Measurements from ENCODE around the gene LRRC7.
A peak's percentile ranks its signal among the peaks of the same experiment; 100 is the strongest.

LRRC7 gene

DNA sequence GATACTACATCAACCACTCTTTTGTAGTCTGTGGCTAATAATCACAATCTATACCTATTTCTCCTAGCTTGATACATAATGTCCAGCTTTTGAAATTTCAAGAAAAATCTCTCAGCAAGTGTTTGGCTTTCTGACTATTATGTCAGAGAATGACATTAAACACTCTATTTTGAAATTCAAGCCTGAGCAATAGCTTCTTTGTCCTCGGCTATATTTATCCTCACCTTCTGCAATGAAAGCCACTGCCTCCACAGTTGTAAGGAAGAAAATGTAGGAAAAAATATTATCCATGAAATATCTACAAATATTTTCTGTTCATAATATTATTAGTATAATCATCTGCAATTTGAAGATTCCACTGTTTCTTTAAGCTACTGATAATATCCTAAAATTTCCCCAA is 22.1 kb downstream of the LRRC7 start:
- DNase-seq (ENCODE audit: low read depth) = no peak

DNA sequence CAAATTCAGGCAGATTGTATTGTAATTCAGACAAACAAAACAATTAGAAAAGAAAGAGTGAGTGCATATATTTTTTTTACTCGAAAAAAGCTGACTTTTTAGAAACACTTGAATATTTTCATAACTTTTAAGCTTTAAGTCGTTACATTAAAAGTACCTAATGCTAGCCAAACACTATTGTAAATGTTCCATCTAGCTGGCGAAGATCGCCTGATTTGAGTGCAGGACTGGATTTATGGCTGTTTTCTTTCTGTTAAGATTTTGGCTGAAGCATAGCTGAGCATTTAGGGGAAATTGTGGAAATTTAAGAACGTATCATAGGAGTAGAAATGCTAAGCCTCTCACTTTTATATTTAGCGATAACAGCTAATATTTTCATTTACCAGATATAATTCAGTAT is 24.6 kb downstream of the LRRC7 start:
- no peak for DNase-seq (ENCODE audit: low read depth)

DNA sequence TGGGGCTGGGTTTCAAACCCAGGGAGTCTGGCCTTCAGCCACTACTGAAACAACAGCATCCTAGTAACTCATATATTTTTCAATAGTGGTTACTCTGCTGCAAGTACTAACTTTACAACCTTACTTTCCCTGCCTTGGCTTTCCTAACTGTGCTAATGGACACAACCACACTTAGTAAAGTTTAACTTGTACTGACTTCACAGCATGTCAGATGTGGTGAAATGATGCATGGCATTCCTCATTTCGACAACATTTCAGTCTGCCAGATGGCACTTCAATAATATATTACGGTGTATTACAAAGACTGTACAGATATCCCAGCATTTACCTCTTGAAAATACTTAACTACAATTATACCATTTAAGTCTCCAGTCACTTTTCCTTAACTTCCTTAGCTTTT is 27.8 kb downstream of the LRRC7 start:
- DNase-seq (ENCODE audit: low read depth) = no peak

GRCh38 chr1:69611316-69611715 is 43.6 kb downstream of the LRRC7 start:
- DNase-seq (ENCODE audit: low read depth) = peak; percentile 35

- DNase-seq (ENCODE audit: low read depth) = no peak
Measured at GRCh38 chr1:69613414-69613813, 45.7 kb downstream of the LRRC7 start.

DNA sequence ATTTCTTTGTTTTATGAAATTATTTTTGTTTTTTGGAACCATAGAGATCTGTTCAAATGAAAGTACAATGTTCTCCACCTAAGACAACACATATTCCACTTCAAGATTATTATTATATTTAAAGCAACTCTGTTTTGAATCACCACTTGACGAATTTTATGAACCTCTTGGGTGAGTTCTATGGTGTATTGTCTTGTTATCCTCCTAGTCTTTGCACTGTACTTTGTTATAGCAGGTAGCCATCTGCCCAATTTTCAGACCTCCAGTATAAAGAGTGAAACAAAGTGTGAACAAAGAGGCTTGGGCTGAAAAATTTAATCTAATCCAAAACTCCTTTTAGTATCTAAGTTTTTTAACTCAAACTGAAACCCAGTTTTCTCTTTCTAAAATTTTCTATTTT is 71.0 kb downstream of the LRRC7 start:
- no peak for DNase-seq (ENCODE audit: low read depth)

DNA sequence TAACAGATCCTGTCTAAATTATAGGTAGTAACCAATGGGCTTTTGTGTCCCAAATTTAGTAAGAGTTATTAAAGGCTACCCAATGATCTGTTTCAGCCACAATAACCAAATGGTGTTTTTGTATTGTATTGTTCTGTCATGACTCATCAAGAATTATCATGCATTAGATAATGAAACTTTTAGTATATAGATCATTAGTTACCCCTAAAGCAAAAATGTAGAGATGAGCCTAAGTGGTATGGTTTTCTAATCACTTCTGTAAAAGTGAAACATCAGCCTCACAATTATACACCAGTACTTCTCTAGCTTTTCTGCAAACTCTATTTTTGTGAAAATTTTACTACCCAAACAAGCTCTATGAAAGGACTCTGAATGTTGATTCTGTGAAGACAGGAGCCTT is 71.4 kb downstream of the LRRC7 start:
- DNase-seq (ENCODE audit: low read depth) = no peak

DNA sequence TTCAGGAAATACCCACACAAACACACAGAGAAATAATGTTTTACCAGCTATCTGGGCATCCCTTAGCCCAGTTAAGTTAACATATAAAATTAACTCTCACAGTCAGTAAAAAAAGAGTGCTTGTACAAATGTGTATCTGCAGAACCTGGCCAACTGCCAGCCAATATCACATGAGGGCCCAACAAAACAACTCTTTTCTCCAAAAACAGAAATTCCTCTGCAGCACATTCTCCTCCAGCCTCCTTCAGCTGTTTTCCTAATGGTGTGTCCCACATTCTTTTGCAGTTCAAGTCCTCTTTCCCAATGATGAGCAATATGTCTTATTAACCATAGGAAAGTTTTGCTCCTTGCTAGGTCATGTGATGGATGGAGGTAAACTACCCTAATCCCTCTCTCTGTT is 75.5 kb downstream of the LRRC7 start:
- DNase-seq (ENCODE audit: low read depth) = no peak

DNA sequence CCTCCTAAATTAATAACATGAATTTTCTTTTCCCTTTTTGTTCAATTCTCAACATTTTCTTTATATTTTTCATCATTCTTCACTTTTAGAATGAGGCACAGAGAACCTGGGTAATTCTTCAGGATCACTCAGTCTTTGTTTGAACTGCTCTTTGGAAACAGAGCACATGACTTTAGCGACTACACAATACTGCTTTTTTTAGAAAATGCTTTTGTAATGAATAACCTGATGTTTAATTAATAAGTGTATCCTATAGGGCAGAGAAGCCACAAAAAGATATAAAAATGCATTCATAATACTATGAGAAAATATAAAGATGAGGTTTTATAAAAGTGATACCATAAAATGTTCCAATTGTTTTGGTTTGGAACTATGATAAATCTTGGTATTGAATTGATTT is 77.8 kb downstream of the LRRC7 start:
- no peak for DNase-seq (ENCODE audit: low read depth)

DNA sequence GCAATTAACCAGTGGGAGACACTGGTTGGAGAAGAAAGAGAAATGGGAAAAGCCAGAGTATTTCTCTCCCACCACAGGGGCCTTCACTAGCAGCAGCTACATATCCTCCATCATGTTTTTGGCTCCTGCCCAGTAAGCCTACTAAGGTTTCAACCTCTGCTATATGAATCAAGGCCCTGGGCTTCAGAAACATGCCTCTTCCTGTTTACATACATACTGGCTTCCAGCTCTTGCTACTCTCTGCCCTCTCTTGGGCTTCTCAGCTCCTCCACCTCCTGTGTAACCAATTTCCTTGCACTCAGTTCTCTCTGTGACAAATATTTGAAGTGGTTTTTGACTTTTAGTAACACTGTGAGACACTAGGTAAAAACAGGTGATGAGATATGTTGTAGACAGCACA is 80.8 kb downstream of the LRRC7 start:
- no peak for DNase-seq (ENCODE audit: low read depth)

- no peak for DNase-seq (ENCODE audit: low read depth)
Measured at GRCh38 chr1:69649383-69649990, 81.8 kb downstream of the LRRC7 start.

DNA sequence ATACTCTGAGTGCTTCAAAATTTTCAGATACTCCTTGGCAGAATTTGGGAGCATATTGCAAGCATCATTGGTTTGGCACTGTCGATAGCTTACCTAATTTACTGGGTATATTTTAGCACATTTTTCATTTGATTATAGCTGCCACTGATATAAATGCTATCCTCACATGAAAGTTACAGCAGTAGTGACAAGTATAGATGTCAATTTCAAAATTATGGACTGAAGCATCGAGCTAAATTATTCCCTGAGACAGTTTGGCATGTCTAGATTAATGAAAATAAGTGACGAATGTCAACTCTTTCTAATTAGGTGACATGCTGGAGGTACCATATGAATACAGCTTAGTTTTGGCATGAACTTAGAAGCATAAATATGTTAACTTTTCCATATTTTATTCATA is 83.1 kb downstream of the LRRC7 start:
- no peak for DNase-seq (ENCODE audit: low read depth)

- no peak for DNase-seq (ENCODE audit: low read depth)
Measured at GRCh38 chr1:69651656-69652055, 83.9 kb downstream of the LRRC7 start.

DNA sequence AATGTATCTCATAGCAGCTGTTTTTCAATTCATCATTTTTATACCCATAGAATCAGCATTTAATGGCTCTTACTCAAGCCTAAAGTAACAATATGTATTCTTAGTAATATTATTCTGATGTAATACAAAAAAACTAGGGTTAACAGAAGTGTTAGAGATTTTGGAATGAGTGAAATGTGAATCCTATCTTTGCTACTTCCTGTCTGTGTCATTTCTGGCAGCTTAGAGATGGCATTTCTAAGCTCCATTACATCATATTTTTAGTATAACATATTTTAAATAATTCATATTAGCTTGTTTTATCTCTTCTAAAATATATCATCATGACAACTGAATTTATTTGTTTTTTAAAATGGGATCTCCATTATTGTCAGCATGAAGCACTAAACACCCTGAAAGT is 90.2 kb downstream of the LRRC7 start:
- DNase-seq (ENCODE audit: low read depth) = no peak

- no peak for DNase-seq (ENCODE audit: low read depth)
Measured at GRCh38 chr1:69661686-69662085, 94.0 kb downstream of the LRRC7 start.

- no peak for DNase-seq (ENCODE audit: low read depth)
Measured at GRCh38 chr1:69662321-69662720, 94.6 kb downstream of the LRRC7 start.

- no peak for DNase-seq (ENCODE audit: low read depth)
Measured at GRCh38 chr1:69671363-69672010, 103.8 kb downstream of the LRRC7 start.

DNA sequence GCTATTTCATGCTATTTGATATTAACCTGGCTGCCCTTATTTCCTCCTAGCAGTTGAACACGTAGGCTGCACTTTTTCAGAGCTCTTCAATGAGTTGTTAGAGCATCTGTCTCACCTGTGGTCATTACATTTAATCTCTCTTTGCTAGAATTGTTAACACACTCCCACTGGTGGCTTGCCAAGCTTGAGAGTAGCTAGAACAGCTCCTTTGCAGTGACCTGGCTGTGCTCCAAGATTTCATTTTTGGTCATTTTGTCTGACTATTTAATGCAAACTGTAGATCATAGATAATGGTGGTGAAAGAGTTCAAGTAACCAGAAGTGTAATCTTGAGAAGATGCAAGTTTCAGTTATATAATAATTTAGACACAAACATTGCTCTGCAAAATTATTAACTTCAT is 105.6 kb downstream of the LRRC7 start:
- no peak for DNase-seq (ENCODE audit: low read depth)

GRCh38 chr1:69679965-69680364 is 112.2 kb downstream of the LRRC7 start:
- DNase-seq (ENCODE audit: low read depth) = no peak

- no peak for DNase-seq (ENCODE audit: low read depth)
Measured at GRCh38 chr1:69686367-69686984, 118.8 kb downstream of the LRRC7 start.

GRCh38 chr1:69688193-69688592 is 120.5 kb downstream of the LRRC7 start:
- DNase-seq (ENCODE audit: low read depth) = no peak

DNA sequence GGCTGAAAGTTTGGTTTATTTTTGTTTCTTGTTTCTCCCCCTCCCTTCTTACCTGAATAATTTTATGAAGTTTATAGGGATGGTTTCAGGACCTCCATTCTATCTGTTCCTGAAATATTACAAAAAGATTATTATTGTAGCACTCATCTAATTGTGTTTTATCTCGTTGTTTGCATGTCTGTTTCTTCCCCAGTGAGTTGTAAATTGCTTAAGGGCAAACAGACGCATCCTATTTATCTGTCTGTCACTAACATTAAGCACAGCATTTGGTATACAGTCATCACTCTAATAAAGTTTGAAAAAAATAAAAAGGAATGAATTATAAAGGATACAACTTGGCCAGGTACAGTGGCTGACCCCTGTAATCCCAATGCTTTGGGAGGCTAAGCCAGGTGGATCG is 123.5 kb downstream of the LRRC7 start:
- no peak for DNase-seq (ENCODE audit: low read depth)

GRCh38 chr1:69693921-69694675 is 126.4 kb downstream of the LRRC7 start:
- DNase-seq (ENCODE audit: low read depth) = no peak
